GM21515 (cell line): ENCODE measurements around the gene INTS6.
"Not testable (repeated sequence)": the region's sequence is repeated elsewhere in the genome, so short reads cannot be mapped to it uniquely, and the experiment has no call there.

Experiments used
- ATAC-seq: cut with Tn5 transposase; IDR thresholded peaks from one replicate; pipeline ENCODE4 v1.9.1; 2021; ENCODE audit not compliant: unreplicated experiment

Gene INTS6

DNA sequence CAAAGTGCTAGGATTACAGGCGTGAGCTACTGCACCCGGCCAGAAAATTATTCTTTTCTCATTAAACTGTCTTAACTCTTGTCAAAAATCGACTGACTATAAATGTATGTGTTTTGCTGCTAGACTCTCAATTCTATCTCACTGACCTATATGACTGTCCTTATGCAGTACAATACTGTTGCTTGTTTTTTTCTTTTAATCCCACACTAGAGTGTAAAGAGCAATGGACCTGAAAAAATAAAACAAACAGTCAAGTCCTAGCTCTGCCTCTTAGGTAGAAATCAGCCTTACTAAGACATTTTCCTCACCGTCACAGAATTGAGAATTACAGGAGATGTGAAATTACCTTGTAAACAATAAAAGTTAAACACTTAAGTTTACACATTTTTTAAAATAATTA lies 35.1 kb downstream of the INTS6 start:
- ATAC-seq, result no peak

DNA sequence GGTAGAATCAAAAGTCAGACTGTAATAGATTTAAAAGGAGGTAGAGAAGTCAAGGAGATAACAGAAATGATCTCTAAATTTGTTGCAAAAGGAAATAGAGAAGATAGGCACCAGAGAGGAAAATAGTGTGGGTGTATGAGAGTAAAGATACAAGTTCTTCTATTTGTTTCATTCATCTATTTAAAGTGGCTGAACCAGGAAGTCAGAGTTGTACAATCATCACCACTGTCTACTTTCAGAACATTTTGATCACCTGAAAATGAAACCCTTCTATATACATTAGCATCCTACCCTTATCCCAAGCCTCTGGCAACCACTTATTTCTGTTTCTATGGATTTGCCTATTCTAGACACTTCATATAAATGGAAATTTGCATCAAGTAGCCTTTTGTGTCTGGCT lies 36.7 kb downstream of the INTS6 start:
- peak; percentile 46 for ATAC-seq

DNA sequence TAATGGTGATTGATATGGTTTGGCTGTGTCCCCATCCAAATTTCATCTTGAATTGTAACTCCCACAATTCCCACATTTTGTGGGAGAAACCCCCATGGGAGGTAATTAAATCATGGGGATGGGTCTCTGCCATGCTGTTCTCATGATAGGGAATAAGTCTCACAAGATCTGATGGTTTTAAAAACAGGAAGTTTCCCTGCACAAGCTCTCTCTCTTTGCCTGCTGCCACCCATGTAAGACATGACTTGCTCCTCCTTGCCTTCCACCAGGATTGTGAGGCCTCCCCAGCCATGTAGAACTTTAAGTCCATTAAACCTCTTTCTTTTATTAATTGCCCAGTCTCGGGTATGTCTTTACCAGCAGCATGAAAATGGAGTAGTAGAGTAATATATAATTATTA lies 37.5 kb downstream of the INTS6 start:
- ATAC-seq, result not testable (repeated sequence)

DNA sequence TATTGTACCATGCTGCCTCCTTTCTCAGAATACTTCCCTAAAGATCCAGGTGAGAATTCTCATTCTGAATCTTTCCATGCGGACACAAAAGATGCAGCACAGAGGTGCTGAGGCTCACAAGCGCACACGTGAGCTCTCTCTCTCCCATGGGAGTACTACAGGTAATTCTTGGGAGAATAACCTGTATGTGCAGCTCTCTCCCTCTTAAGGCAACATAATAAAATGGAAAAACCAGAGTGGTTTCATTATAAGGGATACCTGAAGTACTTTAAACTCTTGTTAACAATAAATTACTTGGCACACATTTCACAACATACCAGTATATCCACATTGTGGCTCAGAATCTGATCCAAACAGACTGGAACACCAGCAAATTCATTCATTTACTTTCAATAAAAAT lies 40.4 kb downstream of the INTS6 start:
- no peak for ATAC-seq

DNA sequence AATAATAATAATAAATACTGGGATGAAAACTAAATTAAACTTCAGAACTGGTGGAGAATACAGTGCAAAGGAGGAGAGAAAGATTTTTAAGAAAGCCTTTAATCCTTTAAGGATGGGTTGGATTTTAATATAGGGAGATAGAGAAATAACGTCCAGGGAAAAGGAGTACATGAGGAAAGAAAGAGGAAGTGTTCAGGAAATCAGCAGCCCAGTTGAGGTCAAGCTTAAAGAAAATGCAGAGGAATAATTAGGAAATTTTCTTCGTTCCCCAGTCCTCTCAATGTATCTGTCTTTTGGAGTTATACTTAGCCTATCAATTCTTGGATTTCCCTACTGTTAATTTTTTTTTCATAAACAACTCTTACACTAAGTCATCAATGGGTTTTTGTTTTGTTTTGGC lies 47.7 kb downstream of the INTS6 start:
- ATAC-seq, result no peak

DNA sequence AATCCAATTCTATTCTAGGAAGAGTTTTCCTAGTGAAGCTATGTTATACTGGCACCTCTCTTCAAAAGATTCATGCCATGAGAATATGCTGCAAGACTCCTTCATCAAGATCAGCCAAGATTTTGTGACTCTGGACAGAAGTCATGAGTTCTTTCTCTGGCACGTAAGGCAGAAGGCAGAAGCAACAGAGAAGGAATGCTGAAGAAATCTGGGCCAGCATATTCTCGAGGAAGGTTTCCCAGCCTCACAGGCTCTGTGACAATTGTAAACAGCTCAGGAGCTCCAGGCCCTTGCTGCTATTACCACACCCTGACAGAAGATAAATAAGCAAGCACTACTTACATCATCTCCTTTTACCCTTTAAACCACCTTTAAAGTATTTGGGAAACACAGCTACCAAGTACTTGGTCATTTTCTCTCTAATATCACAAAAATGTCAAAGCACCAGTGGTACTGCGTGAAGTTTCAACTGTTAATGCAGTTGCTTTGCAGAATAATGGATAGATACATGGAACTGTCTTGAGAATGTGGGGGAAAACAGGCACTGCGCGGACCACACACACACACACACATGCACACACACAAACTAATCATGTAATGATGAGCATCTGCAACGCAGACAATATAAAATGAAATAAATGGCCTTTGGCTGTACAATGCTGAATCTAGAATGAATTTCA lies 55.4 kb downstream of the INTS6 start:
- no peak for ATAC-seq

DNA sequence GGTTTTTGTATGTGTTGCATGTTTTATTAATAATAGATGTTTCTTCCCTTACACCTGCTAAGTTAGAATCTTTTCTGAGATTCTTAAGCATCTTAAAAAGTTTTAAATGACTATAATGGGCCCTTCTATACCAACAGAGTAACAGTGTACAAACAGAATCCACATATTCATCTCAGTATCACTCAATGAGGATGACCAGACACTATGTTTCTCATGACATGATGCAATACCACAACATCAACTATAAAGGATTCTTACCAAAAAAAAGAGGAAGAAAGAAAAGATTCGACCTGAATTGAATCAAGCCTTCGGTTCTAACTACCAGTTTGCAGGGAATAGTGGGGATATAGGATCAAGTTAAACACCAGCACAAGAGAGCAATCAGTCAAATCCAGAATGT lies 56.5 kb downstream of the INTS6 start:
- peak; percentile 54 for ATAC-seq

DNA sequence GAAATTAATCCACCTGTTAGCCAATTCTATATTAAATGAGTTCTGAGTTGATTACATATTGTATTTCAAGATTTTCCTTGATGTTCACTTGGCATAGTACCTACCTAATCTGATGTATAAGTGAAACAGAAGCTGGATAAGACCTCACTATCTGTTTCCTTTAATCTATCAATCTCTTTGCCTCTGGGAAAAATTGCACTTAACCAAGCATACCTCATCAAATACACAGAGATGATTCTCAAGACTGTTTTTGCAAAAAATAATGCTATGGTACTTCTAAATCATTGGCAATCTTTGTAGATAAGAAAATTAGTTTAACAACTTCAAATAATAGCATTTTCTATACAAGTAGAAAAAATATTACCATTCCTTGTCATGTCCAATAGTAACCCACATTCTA lies 58.1 kb downstream of the INTS6 start:
- ATAC-seq, result no peak

DNA sequence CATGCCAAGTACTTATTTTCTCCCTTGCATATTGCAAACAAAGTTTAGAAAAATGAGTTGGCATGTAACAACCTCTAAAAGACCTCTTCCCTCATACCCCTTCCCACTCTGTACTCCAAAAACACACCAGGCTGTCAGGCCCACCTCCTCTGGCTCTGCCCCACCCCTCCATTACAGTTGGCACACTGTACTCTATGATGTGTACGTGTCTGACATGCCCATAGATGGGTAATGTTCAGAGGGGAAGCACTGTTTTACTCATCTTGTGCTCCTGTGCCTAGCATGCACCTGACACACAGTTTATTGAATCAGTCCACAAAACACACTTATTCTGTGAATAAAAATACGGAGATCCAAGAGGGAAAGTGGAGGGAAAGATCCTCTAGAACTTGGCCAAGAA lies 67.7 kb downstream of the INTS6 start:
- no peak for ATAC-seq

DNA sequence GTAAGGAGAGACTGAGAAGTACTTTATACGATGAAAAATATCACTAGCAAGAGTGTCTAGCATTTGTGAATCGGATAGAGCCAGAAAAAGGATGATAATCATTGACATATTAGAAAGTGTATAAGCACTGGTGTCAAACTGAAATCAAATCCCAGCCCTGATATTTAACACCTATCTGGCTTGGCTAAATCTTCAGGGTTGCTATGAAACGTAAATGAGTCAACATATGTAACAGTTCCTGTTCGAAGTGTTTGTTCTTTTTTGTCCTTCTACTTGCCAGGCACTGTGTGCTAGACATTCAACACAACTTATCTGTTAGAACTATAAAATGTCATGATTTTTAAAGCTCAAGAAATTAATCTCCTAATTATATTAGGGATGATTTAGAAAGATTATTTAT lies 72.6 kb downstream of the INTS6 start:
- no peak for ATAC-seq

DNA sequence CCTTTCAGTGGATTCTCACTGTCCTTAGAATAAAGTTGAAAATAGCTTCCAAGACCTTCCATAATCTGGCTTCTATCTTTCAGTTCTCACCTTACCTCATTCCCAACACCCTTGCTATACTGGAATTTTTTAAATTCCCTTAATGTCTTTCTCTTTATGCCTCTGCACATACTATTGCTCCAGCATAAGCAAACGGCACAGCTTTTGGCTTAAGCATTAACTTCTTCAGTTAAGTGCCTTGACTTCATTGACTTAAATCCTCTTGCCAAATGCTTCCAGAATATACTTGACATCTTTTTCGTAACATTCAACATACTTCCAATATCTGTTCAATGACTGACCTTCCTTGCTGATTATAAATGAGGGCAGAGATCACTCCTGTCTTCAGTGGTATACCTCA lies 79.4 kb downstream of the INTS6 start:
- no peak for ATAC-seq

DNA sequence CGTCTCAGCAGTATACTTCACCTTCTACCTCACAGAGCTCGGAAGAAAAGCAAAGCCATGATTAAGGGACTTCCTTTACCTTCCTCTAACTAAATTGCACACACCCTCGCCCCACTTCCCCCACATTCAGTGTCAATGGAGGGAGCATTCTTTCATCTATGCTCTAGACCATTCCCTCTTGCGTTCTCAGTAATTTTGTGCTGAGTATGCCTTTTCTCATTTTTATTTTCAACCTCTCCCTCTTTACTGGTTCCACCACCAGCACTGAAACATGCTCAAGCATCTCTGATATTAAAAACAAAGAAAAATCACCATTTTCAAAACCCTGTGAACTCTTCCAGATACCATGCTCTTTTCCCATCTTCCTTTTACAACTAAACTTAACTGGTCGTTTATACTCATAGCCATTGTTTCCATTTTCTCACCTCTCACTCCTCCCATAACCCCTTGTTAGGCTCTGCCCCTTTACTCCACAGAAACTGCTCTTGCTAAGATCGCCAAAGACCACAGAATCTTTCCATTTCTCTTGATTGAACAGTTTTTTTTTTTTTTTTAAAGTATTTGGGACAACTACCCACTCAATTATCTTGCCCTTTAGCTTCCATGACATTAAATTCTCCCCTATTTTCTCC lies 81.0 kb downstream of the INTS6 start:
- no peak for ATAC-seq

DNA sequence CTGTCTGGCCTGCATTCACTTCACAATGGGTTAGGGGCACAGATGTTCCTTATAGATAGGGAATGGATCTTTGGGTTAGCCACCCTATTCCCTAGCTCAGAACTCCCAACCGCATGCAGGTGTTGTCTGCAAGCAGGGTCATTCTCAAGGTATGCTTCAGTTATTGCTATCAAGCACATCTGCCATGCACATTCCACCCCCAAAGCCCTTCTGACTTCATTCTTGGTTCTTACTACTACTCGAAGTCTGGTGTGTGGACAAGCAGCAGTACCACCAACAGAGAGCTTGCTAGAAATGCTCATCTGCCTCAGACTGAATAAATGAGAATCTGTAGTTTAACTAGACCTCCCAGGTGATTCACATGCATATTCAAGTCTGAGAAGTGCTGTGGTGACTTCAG lies 82.0 kb downstream of the INTS6 start:
- no peak for ATAC-seq

DNA sequence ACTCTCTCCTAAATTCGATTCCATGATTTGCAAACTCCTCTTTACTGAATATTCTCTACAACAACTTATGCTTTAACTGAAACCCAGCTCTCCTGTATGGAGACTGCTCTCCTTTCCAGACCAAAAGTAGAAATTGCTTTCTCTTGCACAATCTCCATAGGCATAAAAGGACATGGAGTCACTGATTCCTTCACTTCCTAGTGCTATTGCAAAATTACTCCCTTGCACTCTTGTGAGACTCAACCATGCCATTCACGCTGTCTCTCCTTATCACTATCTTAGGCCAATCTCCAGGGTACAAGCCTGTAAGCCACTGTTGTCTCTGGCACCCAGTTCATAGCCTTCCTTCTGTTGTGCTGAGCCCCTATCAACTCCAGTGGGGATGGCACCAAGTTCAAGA lies 82.7 kb downstream of the INTS6 start:
- ATAC-seq, result no peak

DNA sequence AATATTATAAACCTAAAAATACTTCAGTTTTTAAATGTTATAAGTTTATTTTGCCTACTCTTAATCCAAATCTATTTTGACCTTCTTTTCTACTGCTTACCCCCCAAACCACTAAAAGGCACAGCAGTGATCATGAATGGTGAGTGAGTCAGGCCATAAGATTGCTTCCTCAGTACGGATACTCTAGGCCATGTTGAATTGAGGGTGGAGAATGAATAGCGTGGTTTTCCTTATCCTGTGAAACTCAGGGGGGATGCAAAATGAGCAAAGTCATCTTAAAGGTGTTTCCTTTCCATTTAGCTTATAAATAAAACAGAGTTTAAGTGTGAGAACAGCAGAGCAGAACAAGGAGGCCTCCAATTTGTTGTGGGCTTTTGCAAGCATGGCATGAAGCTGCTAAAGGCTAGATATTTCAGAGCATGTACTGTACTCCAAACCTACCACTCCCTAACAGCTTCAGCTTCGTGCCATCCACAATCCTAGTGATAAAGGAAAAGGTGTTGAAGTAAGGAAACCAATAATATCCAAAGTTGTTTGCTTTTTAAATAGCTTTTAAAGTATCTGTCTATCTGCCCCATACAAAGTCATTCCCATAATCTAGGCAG lies 88.3 kb downstream of the INTS6 start:
- ATAC-seq, result no peak

DNA sequence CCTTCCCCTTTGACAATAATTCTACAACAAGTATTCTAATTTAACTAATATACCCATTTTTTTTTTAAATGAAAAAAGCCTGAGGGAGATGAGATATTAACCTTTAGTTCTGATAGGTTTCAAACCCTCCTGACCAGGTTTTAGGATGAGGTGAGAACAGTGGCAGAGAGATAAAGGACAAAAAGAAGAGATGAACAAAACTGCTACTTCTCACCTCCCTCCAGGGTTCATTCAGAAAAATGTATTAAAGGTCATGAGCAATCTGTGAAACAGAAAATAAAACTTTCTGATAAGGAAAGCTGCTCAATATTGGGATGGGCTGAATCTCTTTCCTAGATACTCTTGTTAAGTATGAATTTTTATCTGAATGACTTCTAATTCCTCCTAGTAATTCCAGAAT lies 89.2 kb downstream of the INTS6 start:
- ATAC-seq, result no peak

DNA sequence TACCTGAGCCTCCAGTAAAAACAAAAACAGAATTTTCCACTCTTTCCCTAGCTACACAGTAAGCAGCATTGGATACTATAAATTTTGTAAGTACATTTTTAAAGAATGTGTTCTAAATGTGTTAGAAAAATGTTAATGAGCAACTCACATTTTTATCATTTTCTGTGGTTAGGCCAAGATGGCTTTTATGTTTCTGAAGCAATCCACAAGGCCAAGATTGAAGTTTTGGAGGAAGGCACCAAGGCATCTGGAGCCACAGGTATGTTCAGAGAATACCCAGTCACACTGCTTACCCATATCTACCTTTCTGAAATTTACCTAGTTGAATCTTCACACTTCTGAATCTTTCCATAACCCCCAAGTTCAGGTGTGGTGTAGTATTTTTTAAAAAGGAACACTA lies 91.7 kb downstream of the INTS6 start:
- no peak for ATAC-seq

DNA sequence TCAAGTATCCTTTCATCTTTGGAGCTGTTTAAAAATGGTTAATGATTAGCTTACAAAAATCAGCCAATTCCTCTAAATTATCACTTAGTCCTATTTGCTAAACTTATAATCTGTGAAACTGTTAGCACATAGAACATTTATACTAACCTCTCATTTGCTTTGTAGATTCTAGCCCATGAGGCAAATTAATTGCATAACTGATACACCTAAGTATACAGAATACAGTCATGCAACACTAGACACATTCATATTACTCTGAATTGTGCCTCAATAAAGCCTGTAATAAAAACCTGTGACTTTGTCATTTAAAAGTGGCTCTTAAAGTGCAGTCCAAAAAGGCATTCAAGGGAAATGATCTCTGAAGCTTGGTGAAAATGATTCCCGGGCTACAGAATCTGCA lies 92.3 kb downstream of the INTS6 start:
- ATAC-seq, result no peak

DNA sequence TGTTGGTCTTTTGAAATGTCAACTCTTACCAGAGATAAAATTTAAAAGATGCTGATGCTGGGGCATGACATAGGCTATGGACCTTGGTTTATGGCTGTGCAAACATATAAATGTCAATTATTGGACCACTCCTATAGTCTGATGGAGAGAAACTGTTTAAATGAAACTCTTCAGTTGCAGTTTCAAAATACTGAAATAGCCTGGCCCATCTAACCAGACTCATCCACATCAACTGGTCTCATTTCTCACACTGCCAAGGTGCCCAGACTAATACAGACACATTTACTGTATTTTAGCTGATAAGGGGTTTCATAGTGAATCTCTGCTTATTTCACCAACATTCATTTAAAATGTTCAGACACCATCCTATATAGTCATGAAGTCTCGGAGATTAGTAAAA lies 93.5 kb downstream of the INTS6 start:
- ATAC-seq, result no peak

DNA sequence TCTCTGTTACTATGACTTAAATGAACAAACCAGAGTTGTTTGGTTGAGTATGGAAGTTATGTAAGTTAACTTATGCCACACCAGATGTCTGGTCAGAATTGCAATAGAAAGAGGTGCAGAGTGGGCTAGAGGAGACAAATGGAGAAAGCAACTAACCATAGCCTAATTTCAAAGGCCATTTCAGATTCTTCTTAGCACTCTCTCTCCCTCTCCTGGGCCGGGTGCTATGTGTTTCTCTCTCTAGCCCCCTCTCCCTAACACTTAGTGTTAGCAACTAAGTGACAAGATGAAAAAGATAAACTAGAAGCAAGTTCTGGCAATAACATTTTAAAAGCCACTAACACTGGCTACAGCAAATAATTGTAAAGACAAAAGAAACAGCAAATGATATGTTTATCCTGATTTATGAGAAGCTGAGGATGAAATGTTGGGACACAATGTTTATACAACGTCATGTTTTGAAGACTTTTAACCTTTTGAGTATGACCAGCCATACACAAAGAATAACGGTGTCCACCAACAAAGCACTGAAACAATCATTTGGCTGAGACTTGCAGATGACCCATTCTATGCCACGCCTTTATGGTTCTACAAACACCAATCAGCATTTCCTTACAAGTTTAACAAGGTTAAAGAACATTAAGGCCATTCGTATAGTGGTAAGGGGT lies 94.8 kb downstream of the INTS6 start:
- no peak for ATAC-seq

DNA sequence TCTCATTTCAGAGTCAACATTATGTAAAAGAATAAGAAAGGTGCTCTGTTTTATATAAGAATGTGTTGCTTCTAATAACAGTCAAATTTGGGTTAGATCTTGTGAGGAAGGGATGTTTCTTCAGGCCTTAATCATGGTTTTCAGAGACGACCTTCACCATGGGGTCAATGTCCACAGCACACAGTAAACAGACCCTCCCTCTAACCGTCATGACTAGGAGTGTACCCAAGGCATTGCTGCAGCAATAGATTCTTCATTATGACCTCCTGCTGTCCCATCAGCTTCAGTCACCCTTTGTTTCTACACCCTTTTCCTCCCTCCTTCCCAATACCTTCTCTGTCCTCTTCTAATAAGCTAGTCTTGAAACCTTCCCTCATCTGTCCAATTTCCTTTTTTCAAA lies 97.6 kb downstream of the INTS6 start:
- no peak for ATAC-seq

DNA sequence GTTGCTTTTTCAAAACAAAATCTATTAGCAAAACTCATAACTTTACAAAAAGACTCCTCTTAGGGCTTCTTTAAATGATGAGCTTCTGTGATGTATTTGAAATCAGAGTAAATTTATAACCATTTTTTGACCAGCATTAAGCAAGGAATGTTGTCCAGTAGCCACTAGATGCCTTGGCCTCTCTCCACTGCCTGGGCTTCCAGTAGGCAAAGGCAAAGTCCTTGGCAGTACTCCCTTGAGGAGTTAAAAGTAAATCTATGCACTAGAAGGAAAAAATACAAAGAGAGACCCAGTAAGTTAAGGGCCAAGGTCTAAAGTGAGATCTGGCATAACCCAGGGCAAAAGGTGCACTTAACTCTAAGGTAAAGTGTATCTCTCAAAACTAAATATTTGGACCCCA lies 103.8 kb downstream of the INTS6 start:
- ATAC-seq, result no peak
